Kidney (tissue), 14 donors: ENCODE data around the gene SYT1. TPM values are rescaled to one million over a fixed set of nuclear protein-coding genes. Genes with fewer than 3 reads are reported as not detected.

Experiments used
- DNase-seq, 5 donors: peaks; one replicate each; pipeline ENCODE4 v3.0.0-alpha.2; 2013 to 2020
- FAIRE-seq: peaks from 2 replicates; lab custom pipeline; 2012; peaks lifted over from hg19 to GRCh38; lab: Jason Lieb, UNC
- H3K27ac ChIP-seq, 2 donors: one replicate each; pipeline ENCODE4 v1.7.0; 2013; ENCODE audit warnings: low read depth in 2 of 2, low read length in 2 of 2, inconsistent platforms in 1 of 2
- H3K27me3 ChIP-seq: one replicate; pipeline ENCODE4 v1.7.1; 2013; ENCODE audit warnings: low read length, inconsistent platforms; ENCODE audit not compliant: control insufficient read depth, insufficient read depth
- H3K36me3 ChIP-seq, 3 donors: one replicate each; pipeline versions ENCODE4 v1.7.0 to v1.7.1; 2013; ENCODE audit warnings: low read length in 3 of 3, control low read depth in 1 of 3, inconsistent platforms in 1 of 3; ENCODE audit not compliant: insufficient read depth in 3 of 3, control insufficient read depth in 2 of 3
- H3K4me1 ChIP-seq, 3 donors: one replicate each; pipeline versions ENCODE4 v1.7.0 to v1.7.1; 2013; ENCODE audit warnings: low read length in 3 of 3, inconsistent platforms in 1 of 3, low read depth in 1 of 3; ENCODE audit not compliant: control insufficient read depth in 2 of 3, insufficient read depth in 2 of 3
- H3K4me3 ChIP-seq, 3 donors: one replicate each; pipeline versions ENCODE4 v1.7.0 to v1.8.1; 2013; ENCODE audit warnings: low read length in 3 of 3, control low read depth in 1 of 3, inconsistent platforms in 1 of 3
- H3K9ac ChIP-seq, 3 donors: one replicate each; pipeline versions ENCODE4 v1.7.0 to v1.7.1; 2013; ENCODE audit warnings: low read length in 3 of 3, control low read depth in 1 of 3, inconsistent platforms in 1 of 3
- H3K9me3 ChIP-seq, 3 donors: one replicate each; pipeline versions ENCODE4 v1.7.0 to v1.7.1; 2013; ENCODE audit warnings: low read length in 3 of 3, control low read depth in 1 of 3, inconsistent platforms in 1 of 3; ENCODE audit not compliant: control insufficient read depth in 2 of 3, insufficient read depth in 1 of 3
- CTCF ChIP-seq: IDR thresholded peaks from 3 replicates; pipeline ENCODE4 v1.5.1; 2012; ENCODE audit warnings: mild to moderate bottlenecking, moderate library complexity, borderline replicate concordance; ENCODE audit not compliant: insufficient read depth; ENCODE audit errors: extremely low read depth
- intact Hi-C: fragments of 100-400 bp; cut with DNase I; formaldehyde crosslinking; loops from one replicate; pipeline ENCODE4 v1.11.1; 2022
- polyA plus RNA-seq: library from polyadenylated mRNA; stranded (reverse); fragments of 350-450 nt; fragmentation: Illumina TruSeq; extraction: RNeasy Lipid Tissue Mini Kit (QIAGEN cat#74804); gene quantifications from one replicate; pipeline ENCODE4 v1.2.3, GENCODE V29; 2014; ENCODE audit warnings: low read depth, low replicate concordance; ENCODE audit not compliant: insufficient read depth
- total RNA-seq: library from RNA; stranded (reverse); fragmentation: NEBNext Ultra II Directional; extraction: Animal tissue kit (Norgen Biotek cat#: 25700); gene quantifications from one replicate; pipeline ENCODE4 v1.2.1, GENCODE V29; 2021
- donor health status: control.
- donor health status: control.
- donor health status: control.
- donor health status: control.
- donor health status: control.
- donor health status: DM: yes; HTN: yes; CAD: no.
- donor health status: Normal renal cell carcinoma (clear cell type).

SYT1 gene
- total and polyA plus RNA-seq, 2 donors from 2014 or later = 0.69 to 1.2 TPM

GRCh38 chr12:79370021-79370420 lies 505.4 kb downstream of the SYT1 start:
- peak in 1 of 5 donors; percentile 31 for DNase-seq
- intact Hi-C loops = no loop called here
- Histone ChIP-seq H3K4me1 (no peaks in the 10 kb centered on the region), H3K36me3 (no peaks in the 10 kb centered on the region), H3K9ac (no peak overlapping the region), H3K9me3 (no peaks in the 10 kb centered on the region), H3K27me3 (no peaks in the 10 kb centered on the region), H3K4me3 (no peak overlapping the region), H3K27ac (no peak overlapping the region)
- FAIRE-seq = no peak
- no peak for TF ChIP-seq CTCF

- DNase-seq = no peak
- H3K9ac ChIP-seq = no peak overlapping the region
- H3K27ac ChIP-seq = no peak overlapping the region
- no peak overlapping the region for H3K4me3 ChIP-seq
- no peaks in the 10 kb centered on the region for H3K9me3 ChIP-seq
- no peak for FAIRE-seq
- no peak for TF ChIP-seq CTCF
- intact Hi-C loops = no loop called here
- no peaks in the 10 kb centered on the region for H3K27me3 ChIP-seq
- H3K4me1 ChIP-seq = no peaks in the 10 kb centered on the region
- no peaks in the 10 kb centered on the region for H3K36me3 ChIP-seq
Observed at GRCh38 chr12:79371226-79371625, 506.7 kb downstream of the SYT1 start.

GRCh38 chr12:79373896-79374499 lies 509.4 kb downstream of the SYT1 start:
- intact Hi-C loops = no loop called here
- peak in 2 of 5 donors; percentile 28 to 40 for DNase-seq
- no peak for FAIRE-seq
- Histone ChIP-seq H3K36me3 (no peaks in the 10 kb centered on the region), H3K27ac (no peak overlapping the region), H3K9me3 (no peaks in the 10 kb centered on the region), H3K27me3 (no peaks in the 10 kb centered on the region), H3K4me3 (no peak overlapping the region), H3K9ac (no peak overlapping the region), H3K4me1 (peaks cover 0 to 8% (median 0%) of the 10 kb centered on the region in 3 donors)
- peak; percentile 46 for TF ChIP-seq CTCF

GRCh38 chr12:79374545-79374944 lies 510.0 kb downstream of the SYT1 start:
- DNase-seq (no peak), FAIRE-seq (no peak)

More at GRCh38 chr12:79374545-79374944, 510.0 kb downstream of the SYT1 start:
- no peaks in the 10 kb centered on the region for H3K27me3 ChIP-seq
- no peak overlapping the region for H3K9ac ChIP-seq
- no peaks in the 10 kb centered on the region for H3K36me3 ChIP-seq
- no peak overlapping the region for H3K27ac ChIP-seq
- TF ChIP-seq CTCF = no peak
- no peaks in the 10 kb centered on the region for H3K9me3 ChIP-seq
- H3K4me3 ChIP-seq = no peak overlapping the region
- H3K4me1 ChIP-seq = peaks cover 0 to 8% (median 0%) of the 10 kb centered on the region in 3 donors
- intact Hi-C loops = no loop called here
